ENCODE measurements around the gene TRMU.
A peak's percentile ranks its signal among the peaks of the same experiment; 100 is the strongest.

DNA sequence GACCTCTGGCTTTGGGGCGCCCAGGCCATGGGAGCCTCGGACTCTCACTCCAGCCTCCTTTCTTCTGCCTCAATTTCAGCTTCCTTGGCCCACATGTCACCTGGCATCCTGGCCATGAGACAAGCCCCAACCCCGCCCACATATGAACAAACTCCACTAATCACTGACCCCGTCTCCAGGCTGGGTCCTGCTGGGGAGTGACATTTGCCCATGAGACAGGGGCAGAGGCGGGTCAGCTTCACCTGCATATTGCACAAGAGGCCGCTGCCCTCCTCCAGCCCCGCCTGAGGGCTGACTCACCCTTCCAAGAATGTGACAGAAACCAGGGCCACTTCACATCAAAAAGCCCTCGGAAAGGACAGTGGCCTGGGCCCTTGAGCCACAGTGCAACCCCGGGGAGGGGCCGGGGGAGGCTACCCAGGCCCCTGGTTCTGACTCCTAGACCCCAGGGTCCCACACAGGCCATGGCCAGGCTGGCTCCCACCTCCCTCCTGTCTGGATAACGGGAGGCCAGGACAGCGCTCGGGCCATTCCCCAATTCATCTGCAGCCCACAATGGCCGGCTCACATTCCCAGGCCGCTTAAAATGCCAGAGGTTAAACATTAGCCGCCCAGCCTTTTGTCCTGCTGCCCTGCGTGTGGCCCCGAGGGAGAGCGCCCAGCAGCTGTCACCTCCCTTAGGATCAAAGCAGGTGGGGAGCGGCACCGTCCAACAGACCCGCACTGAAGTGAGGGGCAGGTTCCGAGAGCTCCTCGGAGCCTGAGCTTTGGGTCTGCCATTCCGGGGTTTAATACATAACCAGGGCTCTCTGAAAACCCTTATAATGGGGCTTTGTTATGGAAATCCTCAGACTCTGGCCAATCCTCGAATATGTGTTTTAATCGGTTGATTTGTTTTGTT lies 42.3 kb downstream of the TRMU start:
- TF ChIP-seq, protein P1, sequence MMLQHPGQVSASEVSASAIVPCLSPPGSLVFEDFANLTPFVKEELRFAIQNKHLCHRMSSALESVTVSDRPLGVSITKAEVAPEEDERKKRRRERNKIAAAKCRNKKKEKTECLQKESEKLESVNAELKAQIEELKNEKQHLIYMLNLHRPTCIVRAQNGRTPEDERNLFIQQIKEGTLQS (IDR thresholded peaks at IDR 0.05) = peak; percentile 94
- TF ChIP-seq CTCF (IDR thresholded peaks at IDR 0.05; ENCODE audit: low read depth, low read length, missing input control) (no peak), GABPA (IDR thresholded peaks at IDR 0.05 in 1 of 2, conservative IDR thresholded peaks at IDR 0.05 in 1 of 2) (no peak), YY1 (IDR thresholded peaks at IDR 0.05) (peak; percentile 74), EGR1 (IDR thresholded peaks at IDR 0.05; ENCODE audit: low read depth in 2 of 2) (peak in 1 of 2 donors; percentile 62), SP1 (IDR thresholded peaks at IDR 0.05) (peak; percentile 85), RAD21 (IDR thresholded peaks at IDR 0.05) (peak in 1 of 2 donors; percentile 10), JUND (IDR thresholded peaks at IDR 0.05) (peak; percentile 95), RXRA (IDR thresholded peaks at IDR 0.05) (peak; percentile 88 to 91), TAF1 (conservative IDR thresholded peaks at IDR 0.05) (no peak), FOXA1 (IDR thresholded peaks at IDR 0.05) (peak; percentile 45), HNF4A (conservative IDR thresholded peaks at IDR 0.05) (peak; percentile 73 to 87)
- TF ChIP-seq, protein P2, sequence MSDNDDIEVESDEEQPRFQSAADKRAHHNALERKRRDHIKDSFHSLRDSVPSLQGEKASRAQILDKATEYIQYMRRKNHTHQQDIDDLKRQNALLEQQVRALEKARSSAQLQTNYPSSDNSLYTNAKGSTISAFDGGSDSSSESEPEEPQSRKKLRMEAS (IDR thresholded peaks at IDR 0.05) = peak; percentile 59
- TF ChIP-seq, protein P3, sequence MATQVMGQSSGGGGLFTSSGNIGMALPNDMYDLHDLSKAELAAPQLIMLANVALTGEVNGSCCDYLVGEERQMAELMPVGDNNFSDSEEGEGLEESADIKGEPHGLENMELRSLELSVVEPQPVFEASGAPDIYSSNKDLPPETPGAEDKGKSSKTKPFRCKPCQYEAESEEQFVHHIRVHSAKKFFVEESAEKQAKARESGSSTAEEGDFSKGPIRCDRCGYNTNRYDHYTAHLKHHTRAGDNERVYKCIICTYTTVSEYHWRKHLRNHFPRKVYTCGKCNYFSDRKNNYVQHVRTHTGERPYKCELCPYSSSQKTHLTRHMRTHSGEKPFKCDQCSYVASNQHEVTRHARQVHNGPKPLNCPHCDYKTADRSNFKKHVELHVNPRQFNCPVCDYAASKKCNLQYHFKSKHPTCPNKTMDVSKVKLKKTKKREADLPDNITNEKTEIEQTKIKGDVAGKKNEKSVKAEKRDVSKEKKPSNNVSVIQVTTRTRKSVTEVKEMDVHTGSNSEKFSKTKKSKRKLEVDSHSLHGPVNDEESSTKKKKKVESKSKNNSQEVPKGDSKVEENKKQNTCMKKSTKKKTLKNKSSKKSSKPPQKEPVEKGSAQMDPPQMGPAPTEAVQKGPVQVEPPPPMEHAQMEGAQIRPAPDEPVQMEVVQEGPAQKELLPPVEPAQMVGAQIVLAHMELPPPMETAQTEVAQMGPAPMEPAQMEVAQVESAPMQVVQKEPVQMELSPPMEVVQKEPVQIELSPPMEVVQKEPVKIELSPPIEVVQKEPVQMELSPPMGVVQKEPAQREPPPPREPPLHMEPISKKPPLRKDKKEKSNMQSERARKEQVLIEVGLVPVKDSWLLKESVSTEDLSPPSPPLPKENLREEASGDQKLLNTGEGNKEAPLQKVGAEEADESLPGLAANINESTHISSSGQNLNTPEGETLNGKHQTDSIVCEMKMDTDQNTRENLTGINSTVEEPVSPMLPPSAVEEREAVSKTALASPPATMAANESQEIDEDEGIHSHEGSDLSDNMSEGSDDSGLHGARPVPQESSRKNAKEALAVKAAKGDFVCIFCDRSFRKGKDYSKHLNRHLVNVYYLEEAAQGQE (IDR thresholded peaks at IDR 0.05) = no peak

Data from liver (tissue), 3 donors.